ENCODE data around the gene GAPT.

The GAPT gene

DNA sequence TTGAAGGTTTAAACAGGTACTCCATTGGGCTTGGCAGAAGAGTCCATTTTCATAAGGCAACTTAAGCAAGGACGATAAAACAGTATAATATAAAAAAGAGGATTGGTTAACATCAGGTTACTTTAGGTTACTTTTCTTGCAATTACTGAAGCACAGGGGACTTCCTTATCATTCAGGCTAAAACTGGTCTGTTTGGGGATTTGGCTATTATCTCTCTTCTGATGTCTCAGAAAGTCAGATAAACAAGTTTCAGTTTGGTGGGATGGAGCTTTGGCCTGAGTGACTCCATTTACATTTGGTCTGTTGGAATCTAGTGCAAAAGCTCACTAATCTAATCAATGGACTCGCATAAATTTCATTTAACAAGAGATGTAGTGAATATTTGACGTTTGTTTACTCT is 8.0 kb downstream of the GAPT start:
- TF ChIP-seq, protein P1, sequence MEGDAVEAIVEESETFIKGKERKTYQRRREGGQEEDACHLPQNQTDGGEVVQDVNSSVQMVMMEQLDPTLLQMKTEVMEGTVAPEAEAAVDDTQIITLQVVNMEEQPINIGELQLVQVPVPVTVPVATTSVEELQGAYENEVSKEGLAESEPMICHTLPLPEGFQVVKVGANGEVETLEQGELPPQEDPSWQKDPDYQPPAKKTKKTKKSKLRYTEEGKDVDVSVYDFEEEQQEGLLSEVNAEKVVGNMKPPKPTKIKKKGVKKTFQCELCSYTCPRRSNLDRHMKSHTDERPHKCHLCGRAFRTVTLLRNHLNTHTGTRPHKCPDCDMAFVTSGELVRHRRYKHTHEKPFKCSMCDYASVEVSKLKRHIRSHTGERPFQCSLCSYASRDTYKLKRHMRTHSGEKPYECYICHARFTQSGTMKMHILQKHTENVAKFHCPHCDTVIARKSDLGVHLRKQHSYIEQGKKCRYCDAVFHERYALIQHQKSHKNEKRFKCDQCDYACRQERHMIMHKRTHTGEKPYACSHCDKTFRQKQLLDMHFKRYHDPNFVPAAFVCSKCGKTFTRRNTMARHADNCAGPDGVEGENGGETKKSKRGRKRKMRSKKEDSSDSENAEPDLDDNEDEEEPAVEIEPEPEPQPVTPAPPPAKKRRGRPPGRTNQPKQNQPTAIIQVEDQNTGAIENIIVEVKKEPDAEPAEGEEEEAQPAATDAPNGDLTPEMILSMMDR (IDR thresholded peaks at IDR 0.05; ENCODE audit: insufficient read depth, low read depth, low read length, missing control alignments) = no peak
- H3K4me3 ChIP-seq (ENCODE audit: low read depth, low read length) = no peak overlapping the region
- DNase-seq (ENCODE audit: low read depth) = no peak

DNA sequence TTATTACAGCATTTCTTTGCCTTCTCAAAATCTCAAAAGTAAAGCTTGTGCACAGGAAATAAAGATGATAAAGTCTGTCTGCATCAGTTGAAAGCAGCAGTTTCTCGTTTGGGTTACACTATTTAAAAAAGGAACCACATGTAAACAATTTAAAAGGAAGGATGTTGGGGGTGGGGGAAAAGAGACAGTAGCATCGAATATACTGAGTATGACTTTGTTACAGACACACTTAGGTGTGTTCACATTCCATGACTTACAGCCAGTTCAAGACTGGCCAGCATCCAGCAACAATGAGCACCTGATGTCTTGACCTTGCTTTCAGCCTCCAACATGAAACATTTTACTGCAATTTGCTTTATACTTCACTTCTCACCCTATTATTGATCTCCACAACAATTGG is 8.7 kb downstream of the GAPT start:
- TF ChIP-seq, protein P1 (IDR thresholded peaks at IDR 0.05; ENCODE audit: insufficient read depth, low read depth, low read length, missing control alignments) = no peak
- no peak overlapping the region for H3K4me3 ChIP-seq (ENCODE audit: low read depth, low read length)
- DNase-seq (ENCODE audit: low read depth) = no peak

DNA sequence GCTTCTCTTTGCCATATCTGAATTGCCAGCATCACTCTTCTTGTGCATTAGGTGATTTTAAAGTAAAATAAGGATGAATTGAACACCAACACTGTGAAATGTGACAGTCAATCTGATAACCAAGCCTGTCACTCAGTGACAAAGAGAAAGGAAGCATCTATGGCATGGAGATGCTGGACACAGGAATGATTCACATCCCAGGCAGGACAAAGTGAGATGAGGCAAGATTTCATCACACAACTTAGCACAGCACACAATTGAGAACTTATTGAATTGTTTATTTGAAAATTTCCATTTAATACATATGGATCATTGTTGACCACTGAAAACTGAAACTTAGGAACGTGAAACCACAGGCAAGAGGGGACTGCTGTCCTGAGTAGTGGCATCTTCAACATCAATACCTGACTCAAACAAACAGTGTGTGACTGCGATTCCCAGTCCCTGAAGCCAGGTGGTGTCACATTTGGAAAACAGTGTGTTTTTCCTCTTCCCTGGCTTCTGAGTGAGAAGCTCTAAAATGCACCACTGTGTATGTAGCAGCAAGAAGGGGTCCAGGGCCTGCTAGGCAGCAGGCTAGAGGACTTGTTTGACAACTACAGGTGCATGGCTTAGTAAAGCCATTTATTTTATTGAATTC is 10.7 kb downstream of the GAPT start:
- no peak for DNase-seq (ENCODE audit: low read depth)
- TF ChIP-seq, protein P1 (IDR thresholded peaks at IDR 0.05; ENCODE audit: insufficient read depth, low read depth, low read length, missing control alignments) = no peak
- H3K4me3 ChIP-seq (ENCODE audit: low read depth, low read length) = no peak overlapping the region

DNA sequence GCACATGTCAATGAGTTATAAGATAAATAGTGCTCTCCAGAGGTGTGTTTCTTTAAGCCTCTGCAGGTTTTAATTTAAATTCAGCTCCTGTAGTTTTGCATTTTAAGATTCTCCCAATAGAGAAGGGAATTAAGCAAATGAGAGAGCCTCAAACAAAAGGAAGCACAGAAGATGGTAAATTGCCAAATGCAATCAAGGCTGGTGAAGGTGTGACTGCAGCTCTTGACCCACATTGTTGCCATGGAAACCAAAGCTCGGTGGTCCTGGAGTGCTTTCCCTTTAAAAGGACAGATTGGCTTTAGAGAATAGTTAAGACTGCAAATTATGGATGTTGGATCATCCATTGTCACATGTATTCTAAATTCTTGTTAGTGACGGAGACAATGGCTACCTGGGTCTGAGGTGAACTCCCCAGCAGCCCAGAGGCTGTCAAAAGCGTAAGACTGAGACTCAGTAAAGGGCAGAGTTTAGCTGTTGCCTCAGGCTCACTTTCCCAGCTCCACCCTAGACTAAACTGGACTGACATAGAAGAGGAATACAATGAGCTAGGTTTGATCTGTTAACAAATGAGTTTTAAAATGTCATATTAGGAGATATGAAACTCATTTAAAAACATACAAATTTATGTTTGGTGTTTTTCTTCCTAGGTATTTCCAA is 12.3 kb downstream of the GAPT start:
- no peak for DNase-seq (ENCODE audit: low read depth)
- H3K4me3 ChIP-seq (ENCODE audit: low read depth, low read length) = no peak overlapping the region
- TF ChIP-seq, protein P1 (IDR thresholded peaks at IDR 0.05; ENCODE audit: insufficient read depth, low read depth, low read length, missing control alignments) = no peak

DNA sequence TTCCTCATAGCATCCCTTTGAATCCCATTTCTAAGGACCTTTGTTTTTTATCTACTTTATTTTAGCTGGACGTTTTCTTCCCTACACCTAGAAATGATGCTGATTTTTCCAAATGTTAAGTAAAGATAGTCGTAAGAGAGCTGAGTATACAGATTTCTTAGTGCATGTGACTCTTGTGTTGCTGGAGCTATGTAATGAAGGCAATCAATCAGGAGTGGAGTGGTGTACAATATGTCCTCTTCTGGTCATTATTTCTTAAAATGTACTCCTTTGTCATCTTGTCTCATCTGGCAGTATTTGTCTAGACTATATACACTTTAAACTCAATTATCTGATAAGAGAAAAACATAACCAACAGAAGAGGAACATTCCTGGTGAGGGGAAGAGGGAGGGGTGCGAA is 13.5 kb downstream of the GAPT start:
- DNase-seq (ENCODE audit: low read depth) = no peak
- TF ChIP-seq, protein P1 (IDR thresholded peaks at IDR 0.05; ENCODE audit: insufficient read depth, low read depth, low read length, missing control alignments) = no peak
- H3K4me3 ChIP-seq (ENCODE audit: low read depth, low read length) = no peak overlapping the region

DNA sequence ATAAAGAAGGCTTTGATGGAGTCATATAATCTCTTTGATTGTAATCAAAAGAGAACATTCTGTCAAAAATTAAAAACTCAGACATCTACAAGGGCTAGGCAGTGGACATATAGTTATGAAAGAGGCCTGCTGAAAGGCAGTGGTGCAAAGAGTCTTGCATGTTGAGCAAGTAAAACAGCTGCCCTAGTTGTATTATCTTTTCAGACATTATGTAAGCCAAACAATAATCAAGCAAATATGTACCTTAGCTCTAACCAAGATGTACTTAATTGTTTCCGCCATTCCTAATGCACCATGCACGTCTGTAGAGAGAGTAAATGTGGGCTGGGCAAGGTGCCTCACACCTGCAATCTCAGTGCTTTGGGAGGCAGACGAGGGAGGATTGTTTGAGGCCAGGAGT is 14.3 kb downstream of the GAPT start:
- TF ChIP-seq, protein P1 (IDR thresholded peaks at IDR 0.05; ENCODE audit: insufficient read depth, low read depth, low read length, missing control alignments) = no peak
- DNase-seq (ENCODE audit: low read depth) = no peak
- H3K4me3 ChIP-seq (ENCODE audit: low read depth, low read length) = no peak overlapping the region
